HEK293 (cell line): ENCODE results near the gene CPB2.

Experiments used
- CTCF ChIA-PET: fragments of 350-600 bp; formaldehyde crosslinking; extraction: SDS; loops from one replicate; lab custom pipeline; 2021; ENCODE audit warnings: antibody characterized with exemption; lab: Yijun Ruan, JAX
- POLR2A ChIA-PET: fragments of 300-600 bp; formaldehyde crosslinking; extraction: SDS; loops from one replicate; lab custom pipeline; 2020; ENCODE audit warnings: antibody characterized with exemption, inconsistent platforms; lab: Yijun Ruan, JAX
- H3K27ac ChIP-seq: fragments of 200-500 bp; sonication (Bioruptor generic); 2 replicates; pipeline ENCODE4 v1.5.1; 2014; ENCODE audit warnings: low read depth, low read length, control low read depth, inconsistent platforms; ENCODE audit errors: extremely low read depth
- H3K36me3 ChIP-seq, 2 experiments: fragments of 200-500 bp in 1 of 2; sonication (Bioruptor generic) in 1 of 2; 1 replicate in 1 of 2; 2 replicates in 1 of 2; pipeline ENCODE4 v1.5.1; 2014 to 2017; ENCODE audit warnings: inconsistent platforms in 2 of 2, low read length in 2 of 2; ENCODE audit not compliant: control insufficient read depth in 2 of 2, insufficient read depth in 1 of 2
- H3K4me1 ChIP-seq: fragments of 200-500 bp; sonication (Bioruptor generic); 2 replicates; pipeline ENCODE4 v1.5.1; 2014; ENCODE audit warnings: mild to moderate bottlenecking, low read length, inconsistent platforms; ENCODE audit not compliant: control insufficient read depth, insufficient read depth
- H3K4me3 ChIP-seq: 2 replicates; pipeline ENCODE4 v1.5.1; 2011; ENCODE audit warnings: low read depth, mild to moderate bottlenecking, control low read depth, low read length, moderate library complexity
- H3K9me3 ChIP-seq: fragments of 200-500 bp; sonication (Bioruptor generic); 2 replicates; pipeline ENCODE4 v1.5.1; 2014; ENCODE audit warnings: low read depth, low read length, inconsistent platforms; ENCODE audit not compliant: control insufficient read depth, insufficient read depth
- ATF2 ChIP-seq: fragments of 450-650 bp; formaldehyde crosslinking; IDR thresholded peaks from 2 replicates; pipeline ENCODE4 v1.5.1; 2016; ENCODE audit warnings: missing biosample characterization, missing genetic modification characterization, low read depth
- KLF7 ChIP-seq: fragments of 450-650 bp; formaldehyde crosslinking; IDR thresholded peaks from 2 replicates; pipeline ENCODE4 v1.5.1; 2016; ENCODE audit warnings: missing biosample characterization, missing genetic modification characterization, borderline replicate concordance
- OSR2 ChIP-seq: fragments of 450-650 bp; formaldehyde crosslinking; IDR thresholded peaks from 2 replicates; pipeline ENCODE4 v1.5.1; 2016; ENCODE audit warnings: missing biosample characterization, missing genetic modification characterization
- SP2 ChIP-seq: fragments of 450-650 bp; formaldehyde crosslinking; IDR thresholded peaks from 2 replicates; pipeline ENCODE4 v1.5.1; 2016; ENCODE audit warnings: missing biosample characterization, missing genetic modification characterization
- YY1 ChIP-seq: fragments of 450-650 bp; formaldehyde crosslinking; IDR thresholded peaks from 2 replicates; pipeline ENCODE4 v1.5.1; 2018; ENCODE audit warnings: missing biosample characterization, missing genetic modification characterization
- ZNF112 ChIP-seq: fragments of 450-650 bp; formaldehyde crosslinking; IDR thresholded peaks from 2 replicates; pipeline ENCODE4 v1.5.0; 2017; ENCODE audit warnings: missing biosample characterization, missing genetic modification characterization
- ZNF132 ChIP-seq: fragments of 450-650 bp; formaldehyde crosslinking; IDR thresholded peaks from 2 replicates; pipeline ENCODE4 v1.5.1; 2017; ENCODE audit warnings: missing biosample characterization, missing genetic modification characterization, borderline replicate concordance
- ZNF18 ChIP-seq: fragments of 450-650 bp; formaldehyde crosslinking; IDR thresholded peaks from 2 replicates; pipeline ENCODE4 v1.5.1; 2016; ENCODE audit warnings: missing biosample characterization, missing genetic modification characterization
- ZNF23 ChIP-seq: fragments of 450-650 bp; formaldehyde crosslinking; IDR thresholded peaks from 2 replicates; pipeline ENCODE4 v1.5.1; 2016; ENCODE audit warnings: missing biosample characterization, missing genetic modification characterization, borderline replicate concordance
- ZNF280C ChIP-seq: fragments of 450-650 bp; formaldehyde crosslinking; IDR thresholded peaks from 2 replicates; pipeline ENCODE4 v1.5.1; 2016; ENCODE audit warnings: missing biosample characterization, missing genetic modification characterization
- ZNF311 ChIP-seq: fragments of 450-650 bp; formaldehyde crosslinking; IDR thresholded peaks from 2 replicates; pipeline ENCODE4 v1.5.1; 2017; ENCODE audit warnings: missing biosample characterization, missing genetic modification characterization, borderline replicate concordance
- ZNF362 ChIP-seq: fragments of 450-650 bp; formaldehyde crosslinking; IDR thresholded peaks from 2 replicates; pipeline ENCODE4 v1.5.1; 2016; ENCODE audit warnings: missing biosample characterization, missing genetic modification characterization
- ZNF394 ChIP-seq: fragments of 450-650 bp; formaldehyde crosslinking; IDR thresholded peaks from 2 replicates; pipeline ENCODE4 v1.5.1; 2016; ENCODE audit warnings: missing biosample characterization, missing genetic modification characterization, mild to moderate bottlenecking, moderate library complexity, borderline replicate concordance
- ZNF518A ChIP-seq: fragments of 450-650 bp; formaldehyde crosslinking; conservative IDR thresholded peaks from 2 replicates; pipeline ENCODE4 v1.5.1; 2016; ENCODE audit warnings: low read depth, missing biosample characterization, missing genetic modification characterization
- ZNF521 ChIP-seq: fragments of 450-650 bp; formaldehyde crosslinking; IDR thresholded peaks from 2 replicates; pipeline ENCODE4 v1.5.1; 2017; ENCODE audit warnings: missing biosample characterization, mild to moderate bottlenecking, missing genetic modification characterization
- ZNF530 ChIP-seq: fragments of 450-650 bp; formaldehyde crosslinking; IDR thresholded peaks from 2 replicates; pipeline ENCODE4 v1.5.1; 2016; ENCODE audit warnings: low read depth, missing biosample characterization, missing genetic modification characterization
- ZNF585B ChIP-seq: fragments of 450-650 bp; formaldehyde crosslinking; IDR thresholded peaks from 2 replicates; pipeline ENCODE4 v1.5.1; 2016; ENCODE audit warnings: missing biosample characterization, missing genetic modification characterization
- ZNF621 ChIP-seq: fragments of 450-650 bp; formaldehyde crosslinking; IDR thresholded peaks from 2 replicates; pipeline ENCODE4 v1.5.1; 2017; ENCODE audit warnings: missing biosample characterization, missing genetic modification characterization
- ZNF654 ChIP-seq: fragments of 450-650 bp; formaldehyde crosslinking; IDR thresholded peaks from 2 replicates; pipeline ENCODE4 v1.5.1; 2016; ENCODE audit warnings: low read depth, missing biosample characterization, missing genetic modification characterization
- ZNF830 ChIP-seq: fragments of 450-650 bp; IDR thresholded peaks from 2 replicates; pipeline ENCODE4 v1.5.0; 2018; ENCODE audit warnings: missing biosample characterization, missing genetic modification characterization, low read depth, mild to moderate bottlenecking, moderate library complexity

The CPB2 gene

GRCh38 chr13:46015366-46015765 lies 89.5 kb downstream of the CPB2 start:
- Histone ChIP-seq H3K27ac (no peak overlapping the region), H3K36me3 (peaks cover 16 to 47% of the 10 kb centered on the region in 2 experiments), H3K4me1 (no peaks in the 10 kb centered on the region), H3K9me3 (no peaks in the 10 kb centered on the region), H3K4me3 (no peak overlapping the region)
- ChIA-PET POLR2A (no interaction called here), CTCF (no interaction called here)
- no peak for TF ChIP-seq ATF2
- no peak for TF ChIP-seq SP2 (tag by site-specific recombination)
- TF ChIP-seq ZNF621 (tag by site-specific recombination) = no peak
- no peak for TF ChIP-seq KLF7 (tag by site-specific recombination)
- no peak for TF ChIP-seq ZNF311 (tag by site-specific recombination)
- TF ChIP-seq ZNF18 = no peak
- TF ChIP-seq ZNF830 (tag by site-specific recombination) = no peak
- TF ChIP-seq YY1 (tag by site-specific recombination) = no peak
- no peak for TF ChIP-seq ZNF530 (tag by site-specific recombination)
- TF ChIP-seq ZNF394 (tag by site-specific recombination) = no peak
- no peak for TF ChIP-seq ZNF521 (tag by site-specific recombination)
- TF ChIP-seq ZNF112 (tag by site-specific recombination) = no peak
- no peak for TF ChIP-seq ZNF132 (tag by site-specific recombination)
- no peak for TF ChIP-seq ZNF518A (tag by site-specific recombination)
- no peak for TF ChIP-seq ZNF654 (tag by site-specific recombination)
- TF ChIP-seq ZNF280C = no peak
- no peak for TF ChIP-seq OSR2 (tag by site-specific recombination)
- TF ChIP-seq ZNF362 (tag by site-specific recombination) = no peak
- TF ChIP-seq ZNF23 (tag by site-specific recombination) = no peak
- TF ChIP-seq ZNF585B (tag by site-specific recombination) = no peak
